GM21526 (cell line): ENCODE results near the gene CDC25B.
A peak's percentile ranks its signal among the peaks of the same experiment; 100 is the strongest.
"Not testable (repeated sequence)": the region's sequence is repeated elsewhere in the genome, so short reads cannot be mapped to it uniquely, and the experiment has no call there.

Experiments
- ATAC-seq: cut with Tn5 transposase; IDR thresholded peaks from one replicate; pipeline ENCODE4 v1.9.1; 2021; ENCODE audit warnings: moderate library complexity; ENCODE audit not compliant: unreplicated experiment, low FRiP score

Gene CDC25B

GRCh38 chr20:3784216-3784853 lies 11.8 kb upstream of the CDC25B start:
- ATAC-seq = no peak

- no peak for ATAC-seq
Measured at GRCh38 chr20:3784863-3785239, 11.3 kb upstream of the CDC25B start.

GRCh38 chr20:3785240-3786125 lies 10.6 kb upstream of the CDC25B start:
- no peak for ATAC-seq

GRCh38 chr20:3786126-3786484 lies 10.0 kb upstream of the CDC25B start:
- ATAC-seq = peak; percentile 16

GRCh38 chr20:3786665-3787323 lies 9.3 kb upstream of the CDC25B start, which contains the start of gene CENPB:
Gene CENPB, minus strand, starts transcription at chr20:3786740. Its CDS starts 257 bp downstream, at chr20:3786483.
- peak; percentile 51 for ATAC-seq

GRCh38 chr20:3787324-3788014 lies 8.6 kb upstream of the CDC25B start:
- ATAC-seq = no peak

GRCh38 chr20:3788685-3789155 lies 7.4 kb upstream of the CDC25B start:
- ATAC-seq = no peak

- ATAC-seq = not testable (repeated sequence)
Measured at GRCh38 chr20:3789201-3789600, 6.9 kb upstream of the CDC25B start.

GRCh38 chr20:3794168-3794567 lies 1.9 kb upstream of the CDC25B start:
- not testable (repeated sequence) for ATAC-seq

- ATAC-seq = no peak
Measured at GRCh38 chr20:3794701-3795420, 1.2 kb upstream of the CDC25B start.

GRCh38 chr20:3796477-3797225 lies 541 bp downstream of the CDC25B start:
- no peak for ATAC-seq

- no peak for ATAC-seq
Measured at GRCh38 chr20:3797226-3797545, 1.1 kb downstream of the CDC25B start.

GRCh38 chr20:3797592-3798372 lies 1.7 kb downstream of the CDC25B start:
- ATAC-seq = no peak

GRCh38 chr20:3798373-3798768 lies 2.3 kb downstream of the CDC25B start:
- ATAC-seq = no peak

- ATAC-seq = no peak
Measured at GRCh38 chr20:3798908-3799248, 2.8 kb downstream of the CDC25B start.

- no peak for ATAC-seq
Measured at GRCh38 chr20:3800256-3800877, 4.3 kb downstream of the CDC25B start.

GRCh38 chr20:3800878-3801260 lies 4.8 kb downstream of the CDC25B start:
- no peak for ATAC-seq

- ATAC-seq = no peak
Measured at GRCh38 chr20:3801299-3801698, 5.2 kb downstream of the CDC25B start.
